ENCODE measurements around the gene ZBBX.

- no peak for TF ChIP-seq POLR2AphosphoS5 (IDR thresholded peaks at IDR 0.05; ENCODE audit: low read length)
- TF ChIP-seq CTCF (IDR thresholded peaks at IDR 0.05 in 2 of 3, conservative IDR thresholded peaks at IDR 0.05 in 1 of 3; ENCODE audit: control insufficient read depth in 2 of 3, extremely low read depth in 1 of 3, insufficient read depth in 1 of 3, low read depth in 3 of 3, low read length in 3 of 3): no peak
- TF ChIP-seq CREB1 (IDR thresholded peaks at IDR 0.05; ENCODE audit: low read depth): no peak
- no peak for TF ChIP-seq NFYB (IDR thresholded peaks at IDR 0.05; ENCODE audit: insufficient read depth, low read depth, low read length)
- TF ChIP-seq RB1 (IDR thresholded peaks at IDR 0.05; ENCODE audit: borderline replicate concordance): no peak
- TF ChIP-seq ASH2L (IDR thresholded peaks at IDR 0.05; ENCODE audit: borderline replicate concordance, low read depth): no peak
These were observed 4.6 kb downstream of the ZBBX start for GRCh38 chr3:167375478-167375877.
